Astrocyte (in vitro differentiated cells and primary cell): ENCODE measurements around the gene TMED4. TPM values are rescaled to one million over a fixed set of nuclear protein-coding genes. Genes with fewer than 3 reads are reported as not detected.

Experiments used
- DNase-seq: peaks from one replicate; pipeline ENCODE4 v3.0.0-alpha.2; 2010; ENCODE audit warnings: low read depth
- FAIRE-seq: peaks from 2 replicates; lab custom pipeline; 2011; peaks lifted over from hg19 to GRCh38; lab: Jason Lieb, UNC
- H2AFZ ChIP-seq: 2 replicates; pipeline ENCODE4 v1.6.0; 2012; ENCODE audit warnings: low read depth, low read length, inconsistent platforms
- H3K27ac ChIP-seq: 2 replicates; pipeline ENCODE4 v1.5.1; 2011; ENCODE audit warnings: low read depth, low read length, inconsistent platforms
- H3K27me3 ChIP-seq: 2 replicates; pipeline ENCODE4 v1.6.0; 2011; ENCODE audit warnings: low read length, inconsistent platforms; ENCODE audit not compliant: insufficient read depth
- H3K36me3 ChIP-seq: 2 replicates; pipeline ENCODE4 v1.5.1; 2011; ENCODE audit warnings: low read length, inconsistent platforms; ENCODE audit not compliant: insufficient read depth
- H3K4me1 ChIP-seq: 2 replicates; pipeline ENCODE4 v1.5.1; 2011; ENCODE audit warnings: low read length, inconsistent platforms; ENCODE audit not compliant: insufficient read depth
- H3K4me2 ChIP-seq: 2 replicates; pipeline ENCODE4 v1.6.0; 2012; ENCODE audit warnings: low read length, inconsistent platforms
- H3K4me3 ChIP-seq: 2 replicates; pipeline ENCODE4 v1.5.1; 2011; ENCODE audit warnings: low read depth, mild to moderate bottlenecking, low read length, inconsistent platforms; ENCODE audit not compliant: insufficient read depth
- H3K79me2 ChIP-seq: 2 replicates; pipeline ENCODE4 v1.6.0; 2012; ENCODE audit warnings: mild to moderate bottlenecking, low read length, inconsistent platforms; ENCODE audit not compliant: insufficient read depth
- H3K9ac ChIP-seq: 2 replicates; pipeline ENCODE4 v1.6.0; 2012; ENCODE audit warnings: mild to moderate bottlenecking, low read length, inconsistent platforms
- H3K9me3 ChIP-seq: 2 replicates; pipeline ENCODE4 v1.5.1; 2012; ENCODE audit warnings: low read depth, mild to moderate bottlenecking, low read length, inconsistent platforms; ENCODE audit not compliant: insufficient read depth
- H4K20me1 ChIP-seq: 2 replicates; pipeline ENCODE4 v1.6.0; 2012; ENCODE audit warnings: low read length, inconsistent platforms; ENCODE audit not compliant: insufficient read depth
- H3K27ac Mint-ChIP-seq: one replicate; pipeline ENCODE4 v1.8.0; 2021; ENCODE audit warnings: mild to moderate bottlenecking, mixed read lengths; ENCODE audit not compliant: unreplicated experiment
- H3K27me3 Mint-ChIP-seq: one replicate; pipeline ENCODE4 v1.8.0; 2021; ENCODE audit warnings: low read depth, mixed read lengths; ENCODE audit not compliant: unreplicated experiment
- H3K36me3 Mint-ChIP-seq: one replicate; pipeline ENCODE4 v1.8.0; 2021; ENCODE audit warnings: low read depth, mixed read lengths; ENCODE audit not compliant: unreplicated experiment
- H3K4me1 Mint-ChIP-seq: one replicate; pipeline ENCODE4 v1.8.0; 2021; ENCODE audit warnings: low read depth, mixed read lengths; ENCODE audit not compliant: unreplicated experiment
- H3K4me3 Mint-ChIP-seq: one replicate; pipeline ENCODE4 v1.8.0; 2021; ENCODE audit warnings: mild to moderate bottlenecking, moderate library complexity, mixed read lengths; ENCODE audit not compliant: unreplicated experiment
- H3K9me3 Mint-ChIP-seq: one replicate; pipeline ENCODE4 v1.8.0; 2021; ENCODE audit warnings: mild to moderate bottlenecking, mixed read lengths; ENCODE audit not compliant: unreplicated experiment
- EZH2 ChIP-seq: IDR thresholded peaks from 2 replicates; pipeline ENCODE4 v1.6.1; 2012; ENCODE audit warnings: mild to moderate bottlenecking, low read length, inconsistent platforms; ENCODE audit not compliant: insufficient read depth
- total RNA-seq: library from RNA; stranded (reverse); gene quantifications from 2 replicates; pipeline ENCODE4 v1.2.1, GENCODE V29; 2021
- TF ChIP-seq, protein P1 (sequence below): IDR thresholded peaks from 2 replicates; pipeline ENCODE4 v1.5.1; 2011; ENCODE audit warnings: low read depth, mild to moderate bottlenecking, inconsistent platforms, low read length, moderate library complexity; ENCODE audit not compliant: insufficient read depth

TMED4 gene
- total RNA-seq, 1 donor from 2014 or later: 69.2 TPM

GRCh38 chr7:44538798-44539668 lies 43.0 kb downstream of the TMED4 start:
- FAIRE-seq: no peak
- TF ChIP-seq, protein P1, sequence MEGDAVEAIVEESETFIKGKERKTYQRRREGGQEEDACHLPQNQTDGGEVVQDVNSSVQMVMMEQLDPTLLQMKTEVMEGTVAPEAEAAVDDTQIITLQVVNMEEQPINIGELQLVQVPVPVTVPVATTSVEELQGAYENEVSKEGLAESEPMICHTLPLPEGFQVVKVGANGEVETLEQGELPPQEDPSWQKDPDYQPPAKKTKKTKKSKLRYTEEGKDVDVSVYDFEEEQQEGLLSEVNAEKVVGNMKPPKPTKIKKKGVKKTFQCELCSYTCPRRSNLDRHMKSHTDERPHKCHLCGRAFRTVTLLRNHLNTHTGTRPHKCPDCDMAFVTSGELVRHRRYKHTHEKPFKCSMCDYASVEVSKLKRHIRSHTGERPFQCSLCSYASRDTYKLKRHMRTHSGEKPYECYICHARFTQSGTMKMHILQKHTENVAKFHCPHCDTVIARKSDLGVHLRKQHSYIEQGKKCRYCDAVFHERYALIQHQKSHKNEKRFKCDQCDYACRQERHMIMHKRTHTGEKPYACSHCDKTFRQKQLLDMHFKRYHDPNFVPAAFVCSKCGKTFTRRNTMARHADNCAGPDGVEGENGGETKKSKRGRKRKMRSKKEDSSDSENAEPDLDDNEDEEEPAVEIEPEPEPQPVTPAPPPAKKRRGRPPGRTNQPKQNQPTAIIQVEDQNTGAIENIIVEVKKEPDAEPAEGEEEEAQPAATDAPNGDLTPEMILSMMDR: no peak
- no peak for TF ChIP-seq EZH2
- Histone ChIP-seq H3K4me3 (no peak overlapping the region), H3K4me2 (no peak overlapping the region), H3K79me2 (no peaks in the 10 kb centered on the region), H4K20me1 (no peaks in the 10 kb centered on the region), H3K27ac (no peak overlapping the region), H3K9ac (no peak overlapping the region), H3K27me3 (no peaks in the 10 kb centered on the region), H3K4me1 (no peaks in the 10 kb centered on the region), H3K9me3 (no peaks in the 10 kb centered on the region), H2AFZ (no peak overlapping the region), H3K36me3 (no peaks in the 10 kb centered on the region)
- no peaks in the 10 kb centered on the region for H3K9me3 Mint-ChIP-seq
- DNase-seq: no peak
- no peak overlapping the region for H3K4me3 Mint-ChIP-seq
- no peaks in the 10 kb centered on the region for H3K4me1 Mint-ChIP-seq
- peaks cover 17% of the 10 kb centered on the region for H3K27me3 Mint-ChIP-seq
- no peaks in the 10 kb centered on the region for H3K36me3 Mint-ChIP-seq
- no peak overlapping the region for H3K27ac Mint-ChIP-seq

DNA sequence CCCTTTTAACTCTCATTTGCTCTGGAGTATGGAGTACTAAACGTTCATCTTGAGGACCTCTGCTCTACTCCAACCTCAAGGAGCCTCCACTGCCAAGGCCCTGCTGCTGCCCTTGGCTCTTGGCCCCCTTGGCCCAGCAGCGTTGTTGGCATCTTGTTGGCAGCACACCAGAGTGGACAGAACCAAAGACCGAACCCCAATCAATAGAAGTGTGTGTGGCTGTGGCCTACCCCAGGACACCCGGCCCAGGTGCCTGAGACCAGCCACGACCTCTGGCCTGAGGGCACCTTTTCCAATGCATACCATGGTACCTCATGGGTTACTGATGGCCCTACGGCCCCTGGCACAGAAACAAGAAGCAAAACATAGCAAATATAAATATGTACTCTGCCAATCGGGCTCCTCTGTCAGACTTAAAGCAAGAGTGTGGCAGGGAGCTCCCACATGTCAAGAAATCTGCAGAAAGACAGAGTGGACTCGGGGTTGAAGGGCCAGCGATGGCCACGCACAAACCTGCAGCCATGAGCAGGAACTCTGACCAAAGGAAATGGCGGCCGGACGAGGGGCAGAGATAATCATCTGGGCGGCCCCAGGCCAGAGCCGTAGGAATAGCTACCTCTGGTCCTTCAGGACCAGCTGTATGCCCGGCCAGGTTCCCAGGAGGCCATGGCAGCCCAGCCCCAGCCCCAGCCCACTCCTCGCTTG lies 43.8 kb downstream of the TMED4 start:
- no peak overlapping the region for H3K4me3 Mint-ChIP-seq
- H3K4me2 ChIP-seq: no peak overlapping the region
- no peaks in the 10 kb centered on the region for H3K79me2 ChIP-seq
- no peak overlapping the region for H2AFZ ChIP-seq
- DNase-seq (no peak), FAIRE-seq (no peak)
- H3K36me3 ChIP-seq: no peaks in the 10 kb centered on the region
- no peak overlapping the region for H3K4me3 ChIP-seq
- H3K9me3 Mint-ChIP-seq: no peaks in the 10 kb centered on the region
- no peaks in the 10 kb centered on the region for H3K4me1 Mint-ChIP-seq
- no peak for TF ChIP-seq EZH2
- TF ChIP-seq, protein P1: no peak
- no peaks in the 10 kb centered on the region for H4K20me1 ChIP-seq
- no peak overlapping the region for H3K9ac ChIP-seq
- no peak overlapping the region for H3K27ac Mint-ChIP-seq
- no peaks in the 10 kb centered on the region for H3K36me3 Mint-ChIP-seq
- no peak overlapping the region for H3K27ac ChIP-seq
- no peaks in the 10 kb centered on the region for H3K9me3 ChIP-seq
- H3K4me1 ChIP-seq: no peaks in the 10 kb centered on the region
- H3K27me3 ChIP-seq: no peaks in the 10 kb centered on the region
- H3K27me3 Mint-ChIP-seq: peaks cover 15% of the 10 kb centered on the region
